Measurements from ENCODE around the gene CAMK2N2.

Gene CAMK2N2

DNA sequence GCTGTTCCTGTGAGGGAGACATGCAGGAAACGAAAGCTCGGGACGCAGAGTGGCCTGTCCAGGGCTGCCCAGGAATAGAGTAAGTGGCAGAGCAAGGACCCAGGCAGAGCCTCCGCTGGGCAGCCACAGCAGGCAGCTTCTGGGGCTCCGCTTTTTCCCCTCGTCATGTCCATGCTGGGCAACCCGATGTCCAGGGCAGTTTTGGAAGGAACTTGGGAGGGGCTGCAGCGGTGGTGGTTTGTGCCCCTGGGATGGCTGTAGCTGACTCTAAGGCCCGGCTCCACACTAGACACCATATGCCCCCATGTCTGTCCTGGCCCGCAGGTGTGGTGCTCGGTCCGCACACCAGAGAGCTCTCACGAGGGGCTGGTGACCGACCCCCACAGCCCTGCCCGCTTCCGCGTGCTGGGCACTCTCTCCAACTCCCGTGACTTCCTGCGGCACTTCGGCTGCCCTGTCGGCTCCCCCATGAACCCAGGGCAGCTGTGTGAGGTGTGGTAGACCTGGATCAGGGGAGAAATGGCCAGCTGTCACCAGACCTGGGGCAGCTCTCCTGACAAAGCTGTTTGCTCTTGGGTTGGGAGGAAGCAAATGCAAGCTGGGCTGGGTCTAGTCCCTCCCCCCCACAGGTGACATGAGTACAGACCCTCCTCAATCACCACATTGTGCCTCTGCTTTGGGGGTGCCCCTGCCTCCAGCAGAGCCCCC lies 30.5 kb upstream of the CAMK2N2 start:
- TF ChIP-seq, protein P1, sequence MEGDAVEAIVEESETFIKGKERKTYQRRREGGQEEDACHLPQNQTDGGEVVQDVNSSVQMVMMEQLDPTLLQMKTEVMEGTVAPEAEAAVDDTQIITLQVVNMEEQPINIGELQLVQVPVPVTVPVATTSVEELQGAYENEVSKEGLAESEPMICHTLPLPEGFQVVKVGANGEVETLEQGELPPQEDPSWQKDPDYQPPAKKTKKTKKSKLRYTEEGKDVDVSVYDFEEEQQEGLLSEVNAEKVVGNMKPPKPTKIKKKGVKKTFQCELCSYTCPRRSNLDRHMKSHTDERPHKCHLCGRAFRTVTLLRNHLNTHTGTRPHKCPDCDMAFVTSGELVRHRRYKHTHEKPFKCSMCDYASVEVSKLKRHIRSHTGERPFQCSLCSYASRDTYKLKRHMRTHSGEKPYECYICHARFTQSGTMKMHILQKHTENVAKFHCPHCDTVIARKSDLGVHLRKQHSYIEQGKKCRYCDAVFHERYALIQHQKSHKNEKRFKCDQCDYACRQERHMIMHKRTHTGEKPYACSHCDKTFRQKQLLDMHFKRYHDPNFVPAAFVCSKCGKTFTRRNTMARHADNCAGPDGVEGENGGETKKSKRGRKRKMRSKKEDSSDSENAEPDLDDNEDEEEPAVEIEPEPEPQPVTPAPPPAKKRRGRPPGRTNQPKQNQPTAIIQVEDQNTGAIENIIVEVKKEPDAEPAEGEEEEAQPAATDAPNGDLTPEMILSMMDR (IDR thresholded peaks at IDR 0.05): no peak
- H3K9me3 ChIP-seq: no peaks in the 10 kb centered on the region
- no peak for DNase-seq
- H3K4me3 ChIP-seq: no peak overlapping the region
- intact Hi-C loops (cut with DNase I; ENCODE audit: low total_unique reads): no loop called here
- no peaks in the 10 kb centered on the region for H3K36me3 ChIP-seq
- H3K27me3 ChIP-seq: peaks cover 0 to 20% of the 10 kb centered on the region in 2 donors
- H3K4me1 ChIP-seq: no peaks in the 10 kb centered on the region
- H3K27ac ChIP-seq: no peak overlapping the region

DNA sequence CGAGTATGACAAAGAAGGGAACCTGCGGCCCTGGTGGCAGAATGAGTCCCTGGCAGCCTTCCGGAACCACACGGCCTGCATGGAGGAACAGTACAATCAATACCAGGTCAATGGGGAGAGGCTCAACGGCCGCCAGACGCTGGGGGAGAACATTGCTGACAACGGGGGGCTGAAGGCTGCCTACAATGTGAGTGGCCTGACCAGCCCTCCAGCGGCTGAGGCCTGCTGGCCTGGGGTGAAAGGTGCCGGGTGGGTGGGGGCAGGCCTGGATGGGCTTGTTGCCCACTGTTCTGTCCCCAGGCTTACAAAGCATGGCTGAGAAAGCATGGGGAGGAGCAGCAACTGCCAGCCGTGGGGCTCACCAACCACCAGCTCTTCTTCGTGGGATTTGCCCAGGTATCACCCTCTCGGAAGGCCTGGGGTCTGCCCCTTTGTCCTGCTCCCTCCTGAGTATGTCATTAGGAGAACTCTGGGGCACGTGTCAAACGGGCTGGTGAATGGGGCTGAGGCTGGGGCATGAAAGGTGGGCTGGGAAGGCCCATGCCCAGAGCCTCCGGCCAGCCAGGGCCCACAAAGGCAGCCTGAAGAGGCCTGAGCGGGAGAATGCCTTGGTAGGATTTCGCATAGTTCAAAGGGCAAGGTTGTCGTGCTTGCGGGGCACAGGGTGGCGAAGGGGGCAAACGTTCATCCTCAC lies 29.8 kb upstream of the CAMK2N2 start:
- Histone ChIP-seq H3K27me3 (peaks cover 0 to 24% of the 10 kb centered on the region in 2 donors), H3K9me3 (no peaks in the 10 kb centered on the region), H3K4me1 (no peaks in the 10 kb centered on the region), H3K4me3 (no peak overlapping the region), H3K36me3 (no peaks in the 10 kb centered on the region), H3K27ac (no peak overlapping the region)
- no peak for DNase-seq
- TF ChIP-seq, protein P1 (IDR thresholded peaks at IDR 0.05): no peak
- intact Hi-C loops (cut with DNase I; ENCODE audit: low total_unique reads): no loop called here

DNA sequence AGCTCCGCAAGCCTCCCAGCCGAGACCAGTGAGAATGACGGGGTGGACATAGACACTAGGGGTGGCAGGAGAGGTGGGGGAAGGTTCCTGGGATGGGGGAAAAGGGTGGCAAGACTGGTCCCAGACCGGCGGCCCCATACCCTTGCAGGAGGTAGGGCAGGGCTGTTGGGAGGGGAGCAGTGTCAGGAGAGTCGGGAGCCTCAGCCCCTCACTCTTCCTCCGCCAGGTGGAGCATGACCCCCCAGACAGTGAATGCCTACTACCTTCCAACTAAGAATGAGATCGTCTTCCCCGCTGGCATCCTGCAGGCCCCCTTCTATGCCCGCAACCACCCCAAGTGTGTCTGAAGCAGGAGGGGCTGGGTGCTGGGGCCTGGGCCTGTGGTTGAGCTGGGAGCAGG lies 29.0 kb upstream of the CAMK2N2 start:
- Histone ChIP-seq H3K4me3 (no peak overlapping the region), H3K27me3 (peaks cover 0 to 26% of the 10 kb centered on the region in 2 donors), H3K36me3 (no peaks in the 10 kb centered on the region), H3K9me3 (no peaks in the 10 kb centered on the region), H3K4me1 (no peaks in the 10 kb centered on the region), H3K27ac (no peak overlapping the region)
- no peak for DNase-seq
- intact Hi-C loops (cut with DNase I; ENCODE audit: low total_unique reads): no loop called here
- TF ChIP-seq, protein P1 (IDR thresholded peaks at IDR 0.05): no peak

DNA sequence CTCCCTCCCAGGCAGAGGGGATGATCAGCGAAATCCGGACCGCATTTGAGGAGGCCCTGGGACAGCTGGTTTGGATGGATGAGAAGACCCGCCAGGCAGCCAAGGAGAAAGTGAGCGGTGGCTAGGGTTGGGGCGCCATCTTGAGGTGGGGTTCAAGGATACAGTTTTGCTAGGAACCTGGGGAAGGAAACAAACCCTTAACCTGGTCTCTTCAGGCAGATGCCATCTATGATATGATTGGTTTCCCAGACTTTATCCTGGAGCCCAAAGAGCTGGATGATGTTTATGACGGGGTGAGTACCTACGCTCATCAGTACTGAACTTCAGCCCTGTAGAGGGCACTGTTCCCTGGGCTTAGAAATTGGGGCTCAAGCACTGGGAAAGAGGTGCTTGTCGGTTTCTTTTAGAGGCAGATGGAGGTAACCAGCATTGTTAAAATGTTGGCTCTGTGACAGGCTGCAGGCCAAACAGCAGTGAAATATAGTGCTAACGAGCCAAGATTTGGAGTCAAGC lies 28.1 kb upstream of the CAMK2N2 start:
- no peak for DNase-seq
- no peak overlapping the region for H3K4me3 ChIP-seq
- peaks cover 0 to 26% of the 10 kb centered on the region in 2 donors for H3K27me3 ChIP-seq
- TF ChIP-seq, protein P1 (IDR thresholded peaks at IDR 0.05): no peak
- H3K36me3 ChIP-seq: no peaks in the 10 kb centered on the region
- no peaks in the 10 kb centered on the region for H3K4me1 ChIP-seq
- no peaks in the 10 kb centered on the region for H3K9me3 ChIP-seq
- H3K27ac ChIP-seq: no peak overlapping the region
- intact Hi-C loops (cut with DNase I; ENCODE audit: low total_unique reads): no loop called here

DNA sequence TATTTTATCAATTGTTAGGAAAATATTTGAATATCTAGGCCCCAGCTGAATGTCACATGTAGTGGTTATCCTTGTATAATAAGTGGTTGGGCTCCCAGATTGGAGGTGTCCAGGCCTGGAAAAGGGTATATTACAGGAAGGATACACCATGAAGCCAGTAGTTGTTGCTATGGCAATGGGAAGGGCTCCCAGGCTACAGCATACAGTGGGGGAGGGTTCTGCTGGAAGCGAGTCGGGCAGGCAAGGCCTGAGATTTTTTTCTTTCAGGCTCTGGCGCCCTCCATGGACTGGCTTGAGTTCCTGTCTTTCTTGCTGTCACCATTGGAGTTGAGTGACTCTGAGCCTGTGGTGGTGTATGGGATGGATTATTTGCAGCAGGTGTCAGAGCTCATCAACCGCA lies 23.3 kb upstream of the CAMK2N2 start:
- Histone ChIP-seq H3K27me3 (peaks cover 0 to 10% of the 10 kb centered on the region in 2 donors), H3K27ac (no peak overlapping the region), H3K36me3 (no peaks in the 10 kb centered on the region), H3K4me1 (no peaks in the 10 kb centered on the region), H3K4me3 (no peak overlapping the region), H3K9me3 (no peaks in the 10 kb centered on the region)
- intact Hi-C loops (cut with DNase I; ENCODE audit: low total_unique reads): no loop called here
- DNase-seq: no peak
- TF ChIP-seq, protein P1 (IDR thresholded peaks at IDR 0.05): no peak
